NCI-H510A (cell line): ENCODE data around the gene PDIK1L.

Source experiments
- DNase-seq: peaks from one replicate; lab custom pipeline; 2025; lab: John Stamatoyannopoulos, UW

The PDIK1L gene

DNA sequence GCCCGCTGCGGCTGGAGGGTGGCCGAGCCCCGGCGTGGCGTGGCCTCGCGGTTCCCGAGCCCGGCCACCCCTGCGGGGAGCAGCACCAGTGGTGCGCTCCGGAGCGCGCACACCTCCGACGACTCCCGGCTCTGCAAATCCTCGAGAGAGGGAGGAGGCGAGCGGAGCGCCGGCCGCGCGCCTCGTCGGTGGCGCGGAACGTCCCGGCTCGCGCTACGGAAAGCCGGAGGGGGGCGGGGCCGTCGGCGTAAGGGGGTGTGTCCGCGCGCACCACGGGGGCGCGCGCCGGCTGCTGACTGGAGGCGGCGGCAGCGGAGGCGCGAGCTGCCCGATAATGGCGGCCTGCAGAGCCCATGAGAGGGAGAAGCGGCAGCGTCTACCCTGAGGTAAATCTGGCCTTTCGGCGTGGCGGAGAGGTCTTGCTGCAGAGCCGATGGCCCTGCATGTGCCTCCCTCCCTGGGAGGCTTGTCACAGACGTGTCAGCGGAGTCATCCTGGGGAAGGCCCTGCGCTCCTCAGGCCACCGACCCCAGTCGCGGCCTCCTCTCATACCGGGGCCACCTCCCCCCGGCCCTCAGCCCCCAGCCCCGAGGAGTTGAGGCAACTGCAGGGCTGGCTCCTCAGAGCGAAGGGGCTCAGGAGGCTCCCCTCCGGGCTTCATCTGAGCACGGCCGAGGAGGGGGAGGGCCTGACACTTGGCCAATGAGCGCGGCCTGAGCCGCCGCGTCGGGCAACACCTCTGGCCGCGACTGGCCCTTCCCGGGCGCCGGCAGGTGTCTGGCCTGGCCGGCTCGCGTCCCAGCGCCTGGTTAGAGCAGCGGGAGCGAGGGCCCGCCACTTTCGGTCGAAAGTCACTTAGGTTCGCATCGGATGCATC, at the start of gene PDIK1L:
PDIK1L (plus strand) TSS at position 295 of the 877 bp plus-strand sequence. CDS start 2,485 bp downstream, outside the sequence.
- DNase-seq = peak; percentile 91

DNA sequence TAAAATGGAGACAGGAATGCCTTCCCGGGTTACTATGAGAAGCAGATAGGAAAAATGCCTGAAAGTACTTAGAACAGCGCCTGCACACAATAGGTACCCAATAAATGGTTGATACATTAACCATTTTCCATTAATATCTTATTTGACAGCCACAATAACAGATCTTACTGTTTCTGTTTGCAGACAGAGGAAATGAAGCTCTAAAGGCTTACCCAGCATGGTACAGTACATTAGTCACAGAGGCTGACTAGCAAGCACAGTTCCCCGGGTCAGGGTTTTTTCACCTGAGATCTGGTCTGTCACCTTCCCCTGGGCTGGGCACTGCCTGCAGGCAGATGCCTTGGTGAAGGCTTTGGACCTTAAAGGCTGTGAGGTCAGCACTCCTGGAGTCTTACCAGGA, 47.1 kb upstream of the PDIK1L start:
- DNase-seq = no peak

DNA sequence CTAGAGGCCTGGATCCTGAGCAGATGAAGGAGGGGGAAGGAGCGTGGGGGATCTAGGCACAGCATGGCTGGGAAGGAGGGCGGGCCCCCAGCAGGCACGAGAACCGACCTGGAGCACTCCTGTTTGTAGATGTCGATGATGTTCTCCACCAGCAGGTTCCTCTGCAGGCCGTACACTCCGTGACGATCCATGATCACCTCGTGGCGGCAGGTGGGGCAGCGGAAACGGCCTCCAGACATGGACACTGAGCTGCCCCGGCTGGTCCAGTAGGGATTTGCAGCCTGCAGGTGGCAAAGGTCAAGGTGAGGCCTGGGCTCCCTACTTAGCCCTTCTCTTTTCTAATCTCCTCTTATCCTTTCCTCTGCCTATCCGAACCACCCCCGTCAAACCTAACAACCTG, 45.5 kb upstream of the PDIK1L start:
- no peak for DNase-seq

DNA sequence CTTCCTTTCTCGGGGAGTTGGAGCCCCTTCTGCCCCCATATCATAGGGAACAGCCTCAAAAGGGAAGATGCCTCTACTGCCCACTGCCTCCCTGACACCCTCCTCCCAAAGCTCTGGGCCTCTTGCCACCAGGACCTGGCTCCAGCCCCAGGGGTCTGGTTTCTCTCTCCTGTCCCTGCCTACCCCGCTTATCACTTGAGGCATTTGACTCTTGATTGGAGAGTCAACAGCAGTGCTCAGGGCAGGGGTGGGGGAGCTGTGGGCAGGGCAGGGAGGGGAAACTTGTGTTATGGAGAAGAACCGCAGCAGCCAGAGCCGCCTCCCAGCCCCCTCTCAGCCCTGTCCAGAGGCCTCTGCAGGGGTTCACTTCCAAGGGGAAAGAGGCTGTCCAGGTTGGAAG, 44.8 kb upstream of the PDIK1L start:
- DNase-seq = no peak

DNA sequence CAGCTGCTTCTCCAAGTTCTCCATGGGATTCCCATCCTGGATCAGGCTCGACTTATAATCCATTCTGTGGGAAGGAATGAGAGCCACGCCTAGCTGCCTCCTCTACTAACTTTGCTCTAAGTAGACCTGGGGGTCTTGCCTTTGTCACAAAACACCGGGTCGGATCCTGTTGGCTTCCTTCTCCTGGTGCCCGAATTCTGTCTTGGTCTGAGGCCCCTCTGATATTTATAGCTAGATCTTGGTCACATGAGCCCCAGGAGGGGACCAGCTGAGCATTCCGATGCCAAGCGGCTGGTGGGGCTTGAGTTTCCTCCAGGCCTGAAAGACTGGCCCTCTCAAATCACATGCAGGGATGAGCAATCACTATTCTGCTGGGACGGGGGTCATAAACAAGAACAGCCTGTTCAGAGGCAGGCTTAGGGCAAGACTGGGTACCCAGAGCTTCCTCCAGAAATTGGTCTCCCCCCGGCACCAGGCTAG, 44.2 kb upstream of the PDIK1L start, which contains the start of gene TRIM63:
TRIM63 (minus strand) TSS at position 199 of the 480 bp plus-strand sequence; CDS start at position 63, 136 bp downstream.
- DNase-seq = no peak

GRCh38 chr1:26069941-26070295, 41.7 kb upstream of the PDIK1L start:
- no peak for DNase-seq

DNA sequence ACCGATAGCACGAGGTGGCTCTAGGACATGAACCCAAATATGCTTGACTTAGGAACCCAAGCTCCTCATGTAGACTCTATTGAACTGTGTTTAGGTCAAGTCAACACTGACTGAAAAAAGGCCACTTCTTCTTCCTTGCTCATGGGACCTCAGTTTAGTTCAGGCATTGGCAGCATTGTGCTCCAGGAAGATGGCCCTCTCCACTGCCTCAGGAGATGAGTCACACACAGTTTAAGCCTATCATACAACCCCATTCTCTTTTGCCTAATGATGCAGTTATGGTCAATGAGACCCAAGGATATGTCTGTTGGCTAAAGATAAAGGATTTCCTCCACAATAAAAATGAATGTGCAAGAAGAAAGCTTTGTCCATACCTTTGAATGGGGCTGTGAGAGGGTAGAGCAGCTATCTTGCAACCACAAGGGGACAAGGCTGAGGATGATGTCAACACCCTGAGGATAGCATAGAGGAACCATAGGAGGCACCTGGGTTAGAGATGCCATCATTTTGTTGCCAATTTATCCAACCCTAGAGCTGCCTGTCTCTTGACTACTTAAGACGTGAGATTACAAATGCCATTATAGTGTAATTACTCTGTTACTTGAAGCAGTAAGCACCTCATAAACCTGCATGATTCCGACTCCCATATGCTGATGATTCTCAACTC, 41.2 kb upstream of the PDIK1L start:
- no peak for DNase-seq

GRCh38 chr1:26070963-26071342, 40.7 kb upstream of the PDIK1L start:
- no peak for DNase-seq

- DNase-seq = no peak
Observed at GRCh38 chr1:26072305-26072704, 39.3 kb upstream of the PDIK1L start.

GRCh38 chr1:26075421-26076144, 36.0 kb upstream of the PDIK1L start:
- no peak for DNase-seq

DNA sequence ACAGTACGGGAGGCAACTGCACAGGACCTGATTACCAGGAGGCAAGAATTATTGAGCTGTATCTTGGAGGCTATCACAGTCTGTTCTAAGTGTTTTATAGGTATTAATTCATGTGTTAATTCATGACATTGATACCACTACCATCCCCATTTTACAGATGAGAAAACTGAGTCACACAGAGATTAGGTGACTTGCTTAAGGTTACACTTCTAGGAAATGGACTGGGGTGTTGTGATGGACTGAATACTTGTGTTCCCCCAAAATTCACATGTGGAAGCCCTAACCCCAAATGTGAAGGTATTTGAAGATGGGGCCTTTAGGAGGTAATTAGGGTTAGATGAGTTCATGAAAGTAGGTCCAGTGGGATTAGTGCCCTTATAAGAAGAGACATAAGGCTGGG, 34.1 kb upstream of the PDIK1L start:
- DNase-seq = no peak

DNA sequence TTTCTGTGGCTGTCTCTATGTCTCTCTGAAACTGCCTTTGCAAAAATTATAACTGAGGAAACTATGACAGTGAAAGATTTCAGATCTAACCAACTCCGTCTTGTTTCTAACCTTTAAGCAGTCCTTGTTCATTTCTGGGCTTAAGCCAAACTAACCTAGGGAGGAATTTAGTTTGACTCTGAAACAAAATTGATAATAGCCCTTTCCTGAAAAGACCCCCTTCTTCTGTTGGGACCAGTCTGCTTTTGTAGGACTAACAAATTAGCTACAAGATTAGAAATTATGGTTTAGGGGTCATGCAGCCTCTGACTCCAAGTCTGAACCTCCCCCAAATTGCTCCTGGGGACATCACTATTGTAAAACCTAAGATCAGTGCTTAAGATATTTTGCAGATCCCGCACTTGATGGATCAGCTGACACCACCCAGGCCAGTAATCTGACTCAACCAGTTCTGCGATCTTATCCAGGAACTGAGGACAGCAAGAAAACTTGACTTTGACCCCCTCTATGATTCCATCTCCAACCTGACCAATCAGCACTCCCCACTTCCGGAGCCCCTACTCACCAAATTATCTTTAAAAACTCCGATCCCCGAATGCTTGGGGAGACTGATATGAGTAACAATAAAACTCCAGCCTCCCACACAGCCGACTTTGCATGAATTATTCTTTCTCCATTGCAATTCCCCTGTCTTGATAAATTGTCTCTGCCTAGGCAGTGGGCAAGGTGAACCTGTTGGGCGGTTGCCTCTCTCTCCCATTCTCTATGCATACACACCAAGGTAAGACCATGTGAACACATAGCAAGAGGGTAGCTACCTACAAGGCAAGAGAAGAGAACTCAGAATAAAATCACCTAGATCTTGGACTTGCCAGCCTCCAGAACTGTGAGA, 33.1 kb upstream of the PDIK1L start:
- no peak for DNase-seq

- DNase-seq = no peak
Observed at GRCh38 chr1:26079178-26079563, 32.5 kb upstream of the PDIK1L start.

DNA sequence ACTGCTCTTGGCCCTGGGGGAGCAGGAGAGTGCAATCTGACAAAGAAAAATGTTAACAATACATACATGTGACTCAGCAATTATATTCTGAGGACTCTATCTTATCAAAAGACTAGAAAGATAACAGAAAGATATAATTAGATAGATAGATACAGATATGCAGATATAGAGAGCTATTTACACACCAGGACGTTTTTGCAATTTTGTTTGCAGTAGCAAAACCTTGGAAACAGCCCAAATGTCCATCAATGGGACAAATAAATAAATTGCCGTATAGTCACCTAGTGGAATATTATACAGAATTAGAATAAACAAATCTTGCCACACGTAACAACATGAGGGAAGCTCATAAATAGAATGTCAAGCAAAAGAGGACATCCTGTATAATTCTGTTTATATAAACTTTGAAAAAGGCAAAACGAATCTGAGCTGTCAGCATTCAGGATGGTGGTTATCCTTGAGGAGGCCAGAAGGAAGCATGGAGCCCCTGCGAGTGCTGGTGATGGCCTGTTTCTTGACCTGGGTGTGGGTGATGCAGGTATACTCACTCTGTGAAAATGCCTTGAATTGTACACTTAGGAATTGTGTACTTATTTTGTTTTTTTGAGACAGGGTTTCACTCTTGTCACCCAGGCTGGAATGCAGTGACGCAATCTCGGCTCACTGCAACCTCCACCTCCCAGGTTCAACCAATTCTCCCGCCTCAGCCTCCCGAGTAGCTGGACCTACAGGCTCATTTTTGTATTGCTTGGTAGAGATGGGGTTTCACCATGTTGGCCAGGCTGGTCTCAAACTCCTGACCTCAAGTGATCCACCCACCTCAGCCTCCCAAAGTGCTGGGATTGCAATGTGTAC, 31.4 kb upstream of the PDIK1L start:
- DNase-seq = no peak

DNA sequence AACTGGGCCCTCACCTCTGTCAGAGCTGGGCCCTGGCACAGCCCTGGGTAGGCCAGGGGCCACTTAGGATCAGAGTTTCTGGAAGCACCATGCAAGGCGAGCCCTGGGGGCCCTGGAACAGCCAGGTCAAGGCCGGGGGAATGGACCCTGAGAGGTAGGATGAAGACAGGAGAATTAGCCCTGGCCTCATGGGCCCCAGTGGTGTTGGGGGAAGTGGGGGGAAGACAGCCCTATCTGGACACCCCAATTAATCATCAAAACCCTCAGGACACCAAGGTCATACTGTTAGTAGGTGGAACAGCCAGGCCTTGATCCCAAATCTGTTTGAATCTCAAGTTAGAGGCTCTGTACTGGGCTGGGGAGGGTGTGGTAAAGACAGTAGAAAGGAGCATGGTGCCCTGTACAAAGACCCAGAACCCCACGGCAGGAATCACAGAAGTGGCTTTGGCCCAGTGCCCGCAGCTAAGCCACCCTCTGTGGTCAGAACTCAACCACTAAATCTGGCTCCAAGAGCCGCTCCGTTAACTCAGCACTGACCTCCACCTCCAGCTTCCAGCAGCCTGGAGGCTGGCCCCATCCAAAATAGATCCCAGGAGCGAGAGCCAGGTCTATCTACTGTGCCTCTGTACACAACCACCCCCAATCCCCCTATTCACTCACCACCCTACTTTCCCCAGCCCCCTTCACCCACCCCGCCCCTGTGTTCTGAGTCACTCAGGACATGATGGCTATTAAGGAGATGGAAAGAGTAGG, 30.2 kb upstream of the PDIK1L start:
- DNase-seq = no peak

DNA sequence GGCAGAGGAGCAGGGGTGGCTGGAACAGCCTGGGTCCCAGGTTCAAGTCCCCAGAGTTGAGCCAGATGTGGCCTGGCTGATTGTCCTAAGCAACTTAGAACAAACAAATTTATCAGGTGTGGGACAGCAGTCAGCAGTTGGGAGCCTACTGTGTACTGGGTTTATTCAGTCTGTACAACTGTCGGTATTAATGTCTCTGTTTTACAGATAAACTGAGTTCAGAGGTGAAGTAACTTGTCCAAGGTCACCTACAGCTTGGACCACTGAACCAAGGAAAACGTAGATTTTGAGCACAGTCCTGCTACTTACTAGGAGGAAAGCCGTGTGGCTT, 29.6 kb upstream of the PDIK1L start:
- no peak for DNase-seq

DNA sequence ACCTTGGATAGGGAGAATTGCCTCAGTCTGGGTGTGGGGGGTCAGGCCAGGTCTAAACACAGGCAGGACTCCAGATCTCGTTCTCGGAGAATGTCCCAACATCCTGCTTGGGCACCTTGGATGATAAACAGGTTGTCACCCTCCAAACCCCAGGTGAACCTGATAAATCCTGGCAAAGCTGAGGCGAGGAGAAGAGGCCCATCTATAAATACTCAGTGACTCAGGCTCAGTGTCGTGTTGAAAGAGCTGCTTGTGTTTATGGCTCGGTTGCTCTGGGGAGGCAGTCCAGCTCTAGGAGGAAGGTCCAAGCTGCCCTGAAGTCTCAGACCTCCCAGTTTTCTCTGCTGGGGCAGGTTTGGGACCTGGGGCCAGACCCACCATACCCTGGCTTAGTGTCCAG, 28.4 kb upstream of the PDIK1L start:
- DNase-seq = no peak

DNA sequence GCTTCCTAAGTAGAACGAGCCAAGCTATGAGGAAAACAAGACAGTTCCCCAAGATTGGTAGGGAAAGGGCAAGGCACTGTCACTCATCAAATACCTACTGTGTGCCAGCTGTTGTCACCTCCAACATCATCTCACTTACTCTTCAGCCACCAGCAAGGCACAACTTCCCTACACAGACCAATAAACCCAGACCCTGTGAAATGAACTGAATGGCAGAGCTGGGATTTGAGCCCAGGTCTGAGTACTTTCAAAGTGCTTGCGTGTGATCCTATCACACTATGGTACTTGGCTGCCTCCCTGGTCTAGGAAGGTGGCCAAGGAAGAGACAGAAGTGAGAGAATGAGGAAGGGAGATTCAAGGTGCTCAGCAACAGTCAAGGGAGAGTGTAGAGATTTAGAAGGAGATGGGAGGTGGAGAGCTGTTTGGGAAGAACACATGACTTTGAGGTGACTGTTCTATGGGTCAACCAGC, 27.5 kb upstream of the PDIK1L start:
- no peak for DNase-seq

- DNase-seq = no peak
Observed at GRCh38 chr1:26084844-26085243, 26.8 kb upstream of the PDIK1L start.

DNA sequence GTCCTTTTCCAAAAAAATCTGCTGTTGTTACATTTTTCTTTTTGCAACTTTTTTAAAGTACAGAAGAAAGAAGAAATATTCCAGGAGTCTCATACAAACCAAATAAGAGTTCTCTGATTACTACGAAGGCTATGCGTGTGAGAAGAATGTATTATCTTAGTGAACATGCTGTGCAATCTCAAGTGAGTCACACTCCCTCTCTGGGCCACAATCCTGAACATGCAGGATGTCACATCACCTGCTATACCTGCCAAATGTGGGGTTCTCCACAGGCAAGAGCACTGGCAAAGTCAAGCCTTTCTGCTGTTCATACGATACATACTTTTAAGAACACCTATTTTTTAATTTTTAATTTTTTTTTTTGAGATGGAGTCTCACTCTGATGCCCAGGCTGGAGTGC, 22.5 kb upstream of the PDIK1L start:
- DNase-seq = no peak
